NB4 (cell line): Measurements from ENCODE around the gene FAM110C.
A peak's percentile ranks its signal among the peaks of the same experiment; 100 is the strongest.
"Not testable (repeated sequence)": the region's sequence is repeated elsewhere in the genome, so short reads cannot be mapped to it uniquely, and the experiment has no call there.

Source experiments
- DNase-seq: peaks from one replicate; pipeline ENCODE4 v3.0.0; 2010; ENCODE audit warnings: low read depth
- H3K4me3 ChIP-seq: one replicate; pipeline ENCODE4 v1.5.1; 2011; ENCODE audit warnings: mild to moderate bottlenecking, low read depth, low read length, moderate library complexity
- CTCF ChIP-seq: IDR thresholded peaks from one replicate; pipeline ENCODE4 v1.5.1; 2012; ENCODE audit warnings: low read depth, low read length
- MAX ChIP-seq: IDR thresholded peaks from 2 replicates; pipeline ENCODE4 v1.6.1; 2011; ENCODE audit warnings: low read depth, low read length
- MYC ChIP-seq: IDR thresholded peaks from 2 replicates; pipeline ENCODE4 v1.6.1; 2011; ENCODE audit warnings: low read depth, low read length
- POLR2A ChIP-seq: IDR thresholded peaks from 2 replicates; pipeline ENCODE4 v1.6.1; 2011; ENCODE audit warnings: mild to moderate bottlenecking; ENCODE audit not compliant: insufficient read length; ENCODE audit errors: extremely low read depth

The FAM110C gene

GRCh38 chr2:24107-24506, 22.2 kb downstream of the FAM110C start:
- TF ChIP-seq MYC = no peak
- H3K4me3 ChIP-seq = no peak overlapping the region
- DNase-seq = no peak

- no peak overlapping the region for H3K4me3 ChIP-seq
- no peak for DNase-seq
- TF ChIP-seq POLR2A = no peak
- TF ChIP-seq CTCF = no peak
- no peak for TF ChIP-seq MYC
- TF ChIP-seq MAX = no peak
These were observed 23.0 kb downstream of the FAM110C start for GRCh38 chr2:23283-23682.

GRCh38 chr2:22244-22643, 24.1 kb downstream of the FAM110C start:
- H3K4me3 ChIP-seq, DNase-seq: not testable (repeated sequence)

- not testable (repeated sequence) for DNase-seq, H3K4me3 ChIP-seq
These were observed 26.0 kb downstream of the FAM110C start for GRCh38 chr2:20259-20658.

- TF ChIP-seq MYC (no peak), POLR2A (no peak), MAX (no peak), CTCF (no peak)
- DNase-seq = no peak
- no peak overlapping the region for H3K4me3 ChIP-seq
These were observed 26.8 kb downstream of the FAM110C start for GRCh38 chr2:19505-19904.

GRCh38 chr2:18402-19271, 27.7 kb downstream of the FAM110C start:
- no peak overlapping the region for H3K4me3 ChIP-seq
- DNase-seq = no peak
- TF ChIP-seq CTCF (peak; percentile 49), MAX (no peak)

- DNase-seq, H3K4me3 ChIP-seq: not testable (repeated sequence)
These were observed 30.4 kb downstream of the FAM110C start for GRCh38 chr2:15916-16315.

- no peak for TF ChIP-seq MYC
- TF ChIP-seq CTCF = peak; percentile 53
- peak; percentile 57 for DNase-seq
- H3K4me3 ChIP-seq = no peak overlapping the region
These were observed 34.9 kb downstream of the FAM110C start for GRCh38 chr2:11248-11941.
